ENCODE results near the gene PYGO2.
"Not testable (repeated sequence)": the region's sequence is repeated elsewhere in the genome, so short reads cannot be mapped to it uniquely, and the experiment has no call there.

PYGO2 gene

DNA sequence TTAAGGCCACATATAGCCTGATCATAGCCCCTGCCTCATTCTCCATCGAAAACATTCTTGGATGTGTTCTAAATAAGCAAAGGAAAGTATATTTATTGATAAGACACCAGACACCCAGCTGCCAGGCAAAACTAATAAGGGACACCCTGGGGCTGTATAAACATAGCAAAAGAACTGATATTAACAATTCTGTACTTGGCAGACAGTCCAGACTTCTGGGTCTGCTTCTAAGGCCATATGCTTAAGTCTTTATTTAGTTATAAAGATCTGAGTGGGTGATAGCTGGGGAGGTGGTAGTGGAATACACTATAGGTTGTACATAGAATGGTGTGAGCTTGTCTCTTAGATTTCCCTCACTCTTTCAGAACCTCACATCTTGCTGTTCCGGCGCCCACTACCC lies 16.8 kb upstream of the PYGO2 start:
- no peak for DNase-seq (ENCODE audit: low read depth)

DNA sequence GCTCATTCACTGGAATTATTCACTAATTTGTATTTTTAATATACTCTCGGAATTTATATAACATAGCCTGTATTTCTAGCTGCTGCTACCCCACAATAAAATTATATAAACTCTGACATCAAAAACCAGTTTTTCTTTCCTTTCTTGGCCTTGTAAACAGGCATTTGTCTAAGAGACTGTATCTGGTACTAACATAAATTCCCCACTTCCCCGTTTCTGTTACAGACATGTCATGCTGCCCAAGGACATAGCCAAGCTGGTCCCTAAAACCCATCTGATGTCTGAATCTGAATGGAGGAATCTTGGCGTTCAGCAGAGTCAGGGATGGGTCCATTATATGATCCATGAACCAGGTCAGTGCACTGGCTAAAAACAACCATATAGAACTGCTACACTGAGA lies 16.2 kb upstream of the PYGO2 start:
- DNase-seq (ENCODE audit: low read depth) = not testable (repeated sequence)

DNA sequence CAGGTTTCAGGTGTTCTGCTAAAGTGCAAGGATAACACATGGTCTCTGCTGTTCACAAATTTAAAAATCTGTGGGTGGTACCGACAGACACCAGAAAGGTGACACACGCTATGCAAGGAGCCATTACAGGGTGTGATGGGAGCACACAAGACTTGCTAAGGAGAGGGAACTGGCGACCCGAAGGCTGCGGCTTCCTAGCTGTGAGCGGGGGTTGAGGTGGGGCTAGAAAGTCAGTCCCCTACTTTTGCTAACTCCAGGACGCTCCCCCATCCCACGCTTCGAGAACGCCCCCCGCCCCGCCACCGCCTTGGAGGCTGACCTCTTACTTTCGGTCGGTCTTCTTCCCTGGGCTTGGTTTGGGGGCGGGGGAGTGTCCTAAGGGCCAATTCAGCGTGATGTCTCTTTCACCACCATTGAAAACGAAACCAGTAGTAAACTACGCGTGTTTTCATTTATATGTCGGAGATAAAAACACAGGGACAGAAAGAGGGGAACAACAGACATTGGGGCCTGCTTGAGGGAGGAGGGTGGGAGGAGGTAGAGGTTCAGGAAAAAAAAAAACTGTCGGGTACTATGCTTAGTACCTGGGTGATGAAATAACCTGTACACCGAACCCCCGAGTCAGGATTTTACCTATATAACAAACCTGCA lies 14.0 kb upstream of the PYGO2 start:
- peak; percentile 72 for DNase-seq (ENCODE audit: low read depth)

DNA sequence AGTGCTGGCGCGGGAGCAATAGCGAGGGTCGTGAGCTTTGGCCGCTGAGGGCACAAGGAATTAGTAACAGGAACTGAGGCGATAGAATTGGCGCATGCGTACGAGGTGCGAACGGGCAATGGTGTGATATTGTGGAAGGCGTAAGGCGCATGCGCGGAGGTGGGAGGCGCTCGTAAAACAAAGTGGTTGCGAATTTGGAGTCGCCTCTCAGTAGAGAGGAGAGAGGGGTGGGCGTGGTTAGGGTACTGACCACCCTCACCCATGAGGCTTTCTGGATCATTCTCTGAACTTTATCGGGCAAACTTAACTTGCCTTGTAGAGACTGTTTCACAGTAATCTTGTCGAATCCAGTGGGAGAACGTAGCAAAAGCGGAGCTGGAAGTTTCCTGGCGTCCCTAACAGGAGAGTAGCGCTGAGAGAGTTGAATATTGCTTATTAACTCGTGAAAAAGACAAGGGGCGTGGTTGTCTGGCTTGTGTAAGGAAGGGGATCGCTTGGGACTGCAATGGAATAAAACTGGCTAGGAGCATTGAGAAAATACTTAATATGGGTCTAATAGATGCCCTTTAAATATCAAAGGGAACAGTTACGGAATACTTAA lies 13.3 kb upstream of the PYGO2 start:
- peak; percentile 97 for DNase-seq (ENCODE audit: low read depth)

DNA sequence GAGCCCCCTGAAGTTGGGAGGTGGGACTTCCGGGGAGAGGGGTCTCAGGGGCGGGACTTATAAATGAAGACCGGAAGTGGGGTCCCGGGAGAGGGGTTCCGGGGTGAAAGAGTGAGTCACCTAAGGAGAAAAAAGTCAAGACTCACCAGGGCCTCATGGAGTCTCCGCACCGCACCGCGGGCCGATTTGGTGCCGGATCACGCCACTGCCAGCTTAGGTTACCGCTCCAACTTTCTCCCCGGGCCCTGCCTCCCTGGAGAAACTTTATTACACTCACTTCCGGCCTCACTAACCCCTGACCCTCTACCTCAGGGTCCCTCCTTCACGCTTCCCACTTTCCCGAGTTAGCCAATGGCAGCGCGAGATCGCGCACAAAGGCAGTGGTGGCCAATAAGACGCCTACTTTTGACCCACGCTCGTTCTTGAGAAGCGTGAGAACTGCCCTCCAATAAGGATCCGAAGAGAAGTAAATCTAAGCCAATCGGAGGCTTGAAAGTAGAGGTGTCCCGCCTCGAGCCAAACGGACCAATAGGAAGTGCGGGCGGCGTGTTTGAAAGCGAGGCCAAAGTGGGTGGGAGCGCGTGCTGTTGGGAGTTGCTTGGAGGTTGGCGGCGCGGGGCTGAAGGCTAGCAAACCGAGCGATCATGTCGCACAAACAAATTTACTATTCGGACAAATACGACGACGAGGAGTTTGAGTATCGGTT lies 12.7 kb upstream of the PYGO2 start, which contains the start of gene CKS1B:
TSS of gene CKS1B (plus strand) at position 580 of the 706 bp plus-strand sequence. CDS start at position 645, 65 bp downstream.
- DNase-seq (ENCODE audit: low read depth) = peak; percentile 100

DNA sequence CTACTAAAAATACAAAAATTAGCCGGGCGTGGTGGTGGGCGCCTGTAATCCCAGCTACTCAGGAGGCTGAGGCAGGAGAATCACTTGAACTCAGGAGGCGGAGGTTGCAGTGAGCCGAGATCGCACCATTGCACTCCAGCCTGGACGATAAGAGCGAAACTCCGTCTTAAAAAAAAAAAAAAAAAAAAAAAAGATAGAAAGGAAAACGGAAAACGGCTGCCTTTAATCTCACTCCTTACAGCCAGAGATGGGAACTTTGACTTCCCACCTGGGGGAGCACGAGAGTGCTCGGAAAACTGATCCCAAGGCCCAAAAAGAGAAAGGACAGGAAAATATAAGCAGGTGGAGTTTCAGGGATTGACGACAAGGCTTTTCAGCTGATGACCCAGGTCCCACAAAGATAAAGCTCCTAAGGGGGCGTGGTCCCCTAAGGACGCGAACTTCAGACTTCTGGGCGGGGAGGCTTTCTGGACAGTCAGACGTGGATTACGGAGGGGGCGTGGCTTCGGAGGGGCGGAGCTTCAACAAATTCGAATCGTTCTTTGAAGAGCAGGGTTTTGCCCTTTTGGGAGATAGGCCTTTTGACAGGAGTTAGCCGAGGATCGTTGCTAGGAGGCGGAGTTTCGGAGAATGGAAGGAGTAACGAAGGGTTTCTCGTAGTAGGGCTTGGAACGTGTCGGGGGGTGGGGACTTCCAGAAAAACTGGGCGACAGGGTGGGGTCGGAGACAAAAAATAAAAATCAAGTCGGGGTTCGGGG lies 11.9 kb upstream of the PYGO2 start:
- peak; percentile 99 for DNase-seq (ENCODE audit: low read depth)

DNA sequence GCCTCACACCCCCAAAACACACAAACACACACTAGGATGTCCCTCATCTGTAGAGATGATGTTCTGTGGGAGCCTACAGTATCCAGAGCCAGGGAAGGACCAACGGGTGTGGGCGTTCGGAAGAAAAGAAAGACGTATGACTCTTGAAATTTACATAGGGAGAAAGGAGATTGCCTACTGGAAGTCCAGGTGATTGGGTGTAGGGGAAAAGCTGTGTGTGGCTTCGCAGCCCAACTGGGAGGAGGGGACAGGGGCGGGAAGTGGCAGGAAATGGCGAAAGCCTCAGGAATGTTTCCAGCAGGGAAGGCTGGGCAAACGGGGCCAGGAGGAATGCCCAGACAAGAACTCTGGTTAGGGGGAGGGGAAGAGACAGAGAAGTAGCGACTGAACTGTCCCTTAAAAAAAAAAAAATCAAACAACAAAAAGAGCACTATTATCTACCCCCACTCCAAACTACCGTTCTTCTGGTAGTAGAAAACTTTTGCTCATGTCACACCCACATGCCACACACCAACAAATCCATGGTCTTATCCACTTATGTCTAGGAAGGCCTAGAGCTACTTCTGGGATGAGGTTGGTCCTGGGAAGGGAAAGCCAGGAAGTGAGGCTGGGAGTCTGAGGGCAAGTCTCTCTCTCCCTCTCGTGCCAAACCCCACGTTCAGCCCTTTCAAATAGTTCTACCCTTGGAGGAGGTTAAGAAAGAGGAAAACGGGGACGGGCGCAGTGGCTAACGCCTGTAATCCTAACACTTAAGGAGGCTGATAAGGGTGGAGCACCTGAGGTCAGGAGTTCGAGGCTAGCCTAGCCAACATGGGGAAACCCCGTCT lies 11.1 kb upstream of the PYGO2 start:
- peak; percentile 99 for DNase-seq (ENCODE audit: low read depth)

DNA sequence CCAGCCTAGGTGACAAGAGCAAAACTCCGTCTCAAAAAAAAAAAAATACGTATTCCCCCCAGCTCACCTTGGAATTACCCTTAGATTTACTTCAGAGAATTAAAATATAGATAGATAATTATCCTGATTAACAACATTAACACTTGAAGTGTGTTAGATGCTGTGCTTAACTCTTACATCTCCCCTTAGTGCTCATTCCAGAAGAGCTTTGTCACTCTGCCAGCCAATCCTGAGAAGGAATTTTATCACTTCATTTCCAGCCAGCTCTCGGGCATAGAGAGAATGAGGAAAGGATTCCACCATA lies 10.6 kb upstream of the PYGO2 start:
- DNase-seq (ENCODE audit: low read depth) = no peak

DNA sequence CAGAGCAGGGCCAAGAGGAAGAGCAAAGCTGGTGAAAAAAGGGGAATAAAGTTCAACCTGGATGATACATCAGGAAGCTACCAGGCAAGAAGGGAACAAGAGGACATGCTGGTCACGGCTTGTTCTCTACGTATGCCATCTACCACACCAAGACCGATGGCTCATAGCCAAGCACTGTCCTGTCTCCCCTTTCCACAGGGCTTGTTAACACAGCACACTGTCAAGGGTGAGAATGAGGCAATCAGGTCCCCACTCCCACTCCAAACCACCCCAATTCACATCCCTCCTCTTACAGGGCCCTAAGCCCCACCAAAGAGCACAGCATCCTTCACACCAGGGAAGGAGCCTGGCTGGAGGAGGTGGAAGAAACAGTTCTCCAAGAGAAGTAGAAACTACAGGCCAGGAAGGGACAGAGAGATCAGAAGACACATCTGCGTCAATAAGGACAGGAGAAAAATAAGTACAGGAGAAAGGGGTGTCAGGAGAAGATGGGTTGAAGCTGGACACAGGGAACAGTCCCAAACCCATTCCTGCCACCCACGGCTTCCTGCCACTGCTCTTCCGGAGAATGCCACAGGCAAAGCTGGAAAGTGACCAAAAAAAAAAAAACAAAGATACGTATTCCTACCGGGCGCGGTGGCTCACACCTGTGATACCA lies 9.9 kb upstream of the PYGO2 start:
- DNase-seq (ENCODE audit: low read depth) = no peak

DNA sequence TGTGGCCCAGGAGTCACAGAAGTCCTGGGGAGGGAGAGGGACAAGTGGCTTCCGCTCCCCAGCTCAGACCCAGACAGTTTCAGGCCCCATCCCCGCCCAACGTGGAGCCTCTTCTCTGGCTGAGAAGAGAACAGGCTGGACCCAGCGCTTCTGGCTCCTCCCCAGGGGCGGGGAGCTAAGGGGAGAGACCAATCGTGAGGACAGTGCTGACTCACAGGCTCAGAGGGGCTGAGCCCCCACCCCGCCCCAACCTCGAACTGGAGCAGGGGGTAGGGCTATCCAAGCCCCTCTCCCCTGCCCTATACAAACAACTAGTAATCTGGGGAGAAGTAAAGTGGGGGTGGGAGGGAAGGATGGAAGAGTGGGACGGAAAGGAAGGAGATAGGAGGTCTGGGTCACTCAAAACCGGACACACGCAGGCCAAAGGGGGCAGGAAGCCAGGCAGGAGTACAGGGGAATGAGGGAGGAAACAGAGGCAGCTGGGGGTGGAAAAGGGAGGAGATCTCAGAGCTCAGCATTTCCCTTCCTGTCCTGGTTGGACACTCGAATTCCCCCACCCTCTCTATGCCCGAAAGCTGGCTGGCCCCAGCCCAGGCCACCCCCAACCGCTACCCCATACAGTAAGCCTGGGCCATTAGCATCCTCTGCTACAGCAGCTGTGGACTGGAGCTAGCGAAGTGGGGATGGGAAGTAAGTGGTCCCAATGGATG lies 9.2 kb upstream of the PYGO2 start, which contains the start of gene SHC1:
TSS of gene SHC1 (minus strand) at position 117 of the 710 bp plus-strand sequence. CDS start 221 bp downstream, outside the sequence.
- DNase-seq (ENCODE audit: low read depth) = peak; percentile 98

DNA sequence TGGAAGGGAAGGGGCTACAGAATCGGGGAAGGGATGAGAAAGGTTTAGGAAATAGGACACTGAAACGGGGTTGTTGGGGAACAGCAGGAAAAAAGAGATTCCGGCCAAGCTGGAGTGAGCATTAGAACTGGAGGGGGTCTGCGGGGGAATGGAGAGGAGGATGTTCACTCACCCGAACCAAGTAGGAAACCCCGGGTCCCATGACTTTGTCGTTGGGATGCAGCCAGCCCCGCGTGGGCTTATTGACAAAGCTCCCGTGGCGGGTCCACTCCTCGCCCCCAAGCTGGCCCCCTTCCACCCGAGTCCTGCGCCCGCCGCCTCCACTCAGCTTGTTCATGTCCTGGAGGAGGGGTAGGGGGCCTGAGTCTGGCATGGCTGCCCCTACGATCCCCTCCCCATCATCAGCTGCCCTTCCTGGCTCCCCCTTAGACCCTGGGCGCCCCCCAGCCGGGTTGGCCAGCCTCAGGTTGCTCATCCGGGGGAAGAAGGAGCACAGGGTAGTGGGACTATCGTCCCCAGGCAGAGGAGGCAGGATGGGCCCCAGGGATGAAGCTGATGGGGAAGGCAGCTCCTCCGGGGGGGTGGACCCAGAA lies 8.4 kb upstream of the PYGO2 start:
- no peak for DNase-seq (ENCODE audit: low read depth)

DNA sequence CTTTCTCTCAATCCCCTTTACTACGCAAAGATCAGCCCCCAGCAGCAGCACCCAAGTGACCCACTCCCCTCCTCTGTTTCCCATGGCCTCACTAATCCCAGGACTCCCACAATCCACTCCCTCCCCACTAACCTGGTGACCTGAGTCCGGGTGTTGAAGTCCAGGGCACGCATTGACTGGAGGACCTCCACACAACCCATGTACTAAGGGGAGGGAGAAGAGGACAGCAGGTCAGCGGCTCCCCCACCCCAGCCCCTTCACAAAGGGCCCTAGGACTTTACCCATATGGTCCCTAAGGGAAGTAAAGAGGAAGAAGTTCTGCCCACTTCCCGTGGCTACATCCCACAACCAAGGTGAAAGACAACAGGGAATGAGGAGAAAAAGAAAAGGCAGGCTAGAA lies 7.7 kb upstream of the PYGO2 start:
- DNase-seq (ENCODE audit: low read depth) = no peak

DNA sequence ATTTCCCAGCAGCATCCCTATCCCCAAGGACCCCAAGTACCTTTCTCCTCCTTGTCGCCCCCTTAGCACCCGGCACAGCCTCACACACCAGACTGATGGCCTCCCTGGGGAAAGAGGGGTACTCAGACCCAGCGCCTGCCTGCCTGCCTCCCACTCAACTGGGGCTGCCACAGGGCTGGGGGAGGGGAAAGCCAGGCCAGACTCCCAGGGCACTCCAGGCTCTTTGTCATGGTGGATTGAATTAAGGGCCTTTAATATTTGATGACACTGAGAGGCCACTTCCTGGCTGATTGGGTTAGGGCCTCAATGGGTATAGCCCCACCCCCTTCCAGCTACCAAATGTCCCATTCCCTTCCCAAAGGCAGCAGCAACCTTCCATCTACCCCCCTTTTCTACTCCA lies 7.1 kb upstream of the PYGO2 start:
- no peak for DNase-seq (ENCODE audit: low read depth)

DNA sequence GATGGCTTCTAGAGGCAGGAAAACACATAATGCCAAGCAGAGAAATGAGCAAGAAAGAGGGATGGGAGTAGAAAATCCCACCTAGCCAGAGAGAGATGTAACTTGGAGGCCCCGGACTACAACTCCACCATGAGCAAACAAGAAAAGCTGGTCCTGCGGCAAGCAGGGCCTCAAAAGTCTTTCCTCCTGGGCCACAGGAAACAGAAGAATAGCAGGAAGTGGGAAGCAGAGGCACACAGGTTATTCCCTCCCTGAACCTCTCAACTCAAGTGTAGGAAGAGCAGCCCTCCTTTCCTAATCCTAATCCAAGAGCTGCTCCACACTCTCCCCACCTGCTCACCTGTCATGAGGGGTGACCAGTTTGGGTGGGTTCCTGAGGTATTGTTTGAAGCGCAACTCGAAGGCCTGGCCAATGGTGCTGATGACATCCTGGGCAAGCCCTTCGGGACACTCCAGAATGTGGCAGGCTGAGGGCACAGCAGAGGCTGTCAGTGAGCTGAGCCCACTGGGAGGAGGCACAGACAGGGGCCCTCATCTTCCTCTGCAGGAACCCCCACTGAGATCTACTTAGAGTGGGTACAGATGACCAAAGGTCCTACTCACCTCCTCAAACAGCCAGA lies 5.9 kb upstream of the PYGO2 start:
- no peak for DNase-seq (ENCODE audit: low read depth)

DNA sequence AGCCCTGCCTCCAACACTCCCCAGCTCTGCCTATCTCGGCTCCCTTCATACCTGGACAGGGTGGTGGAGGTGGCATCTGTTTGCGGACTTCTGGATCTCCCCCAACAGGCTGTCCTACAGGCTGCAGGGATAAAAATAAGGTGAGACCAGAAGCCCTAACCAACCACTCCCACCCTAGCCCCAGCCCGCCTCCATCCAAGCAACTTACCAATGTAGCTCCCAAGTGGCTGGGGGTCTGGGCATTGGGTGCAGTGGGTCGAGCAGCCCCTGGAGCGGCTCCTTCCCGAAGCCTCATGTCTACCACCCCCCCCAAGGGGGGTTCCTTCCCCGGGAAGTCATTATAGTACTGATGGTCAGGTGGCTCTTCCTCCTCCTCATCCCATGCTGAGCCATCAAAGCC lies 4.5 kb upstream of the PYGO2 start:
- DNase-seq (ENCODE audit: low read depth) = no peak

DNA sequence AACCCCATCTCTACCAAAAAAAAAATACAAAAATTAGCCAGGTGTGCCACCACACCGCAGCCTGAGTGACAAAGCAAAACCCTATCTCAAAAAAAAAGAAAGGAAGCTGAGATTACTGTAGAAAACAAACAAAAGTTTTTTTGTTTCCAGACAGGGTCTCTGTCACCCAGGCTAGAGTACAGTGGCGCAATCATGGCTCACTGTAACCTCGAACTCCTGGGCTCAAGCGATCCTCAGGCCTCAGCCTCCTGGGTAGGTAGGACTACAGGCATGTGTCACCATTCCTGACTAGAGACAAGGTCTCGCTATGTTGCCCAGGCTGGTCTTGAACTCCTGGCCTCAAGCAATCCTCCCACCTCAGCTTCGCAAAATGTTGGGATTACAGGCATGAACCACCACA lies 2.8 kb upstream of the PYGO2 start:
- DNase-seq (ENCODE audit: low read depth) = no peak

DNA sequence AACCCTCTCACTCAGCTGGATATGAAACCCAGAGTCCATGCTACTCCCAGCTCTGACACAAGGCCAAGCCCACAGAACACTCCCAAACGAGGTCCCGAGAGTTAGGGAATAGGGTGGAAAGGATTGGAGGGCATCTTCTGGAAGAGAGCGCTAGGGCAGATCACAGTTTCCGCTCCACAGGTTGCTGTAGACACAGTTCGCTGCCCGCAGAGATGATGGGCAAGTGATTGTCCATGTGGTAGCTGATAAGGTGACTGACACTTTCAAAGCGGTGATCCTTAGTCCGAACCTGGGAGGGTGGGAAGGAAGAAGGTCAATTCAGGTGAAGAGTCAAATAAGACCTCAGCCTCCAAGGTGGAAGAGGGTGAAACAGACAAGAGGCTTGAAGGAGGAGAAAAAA lies 2.1 kb upstream of the PYGO2 start:
- no peak for DNase-seq (ENCODE audit: low read depth)

DNA sequence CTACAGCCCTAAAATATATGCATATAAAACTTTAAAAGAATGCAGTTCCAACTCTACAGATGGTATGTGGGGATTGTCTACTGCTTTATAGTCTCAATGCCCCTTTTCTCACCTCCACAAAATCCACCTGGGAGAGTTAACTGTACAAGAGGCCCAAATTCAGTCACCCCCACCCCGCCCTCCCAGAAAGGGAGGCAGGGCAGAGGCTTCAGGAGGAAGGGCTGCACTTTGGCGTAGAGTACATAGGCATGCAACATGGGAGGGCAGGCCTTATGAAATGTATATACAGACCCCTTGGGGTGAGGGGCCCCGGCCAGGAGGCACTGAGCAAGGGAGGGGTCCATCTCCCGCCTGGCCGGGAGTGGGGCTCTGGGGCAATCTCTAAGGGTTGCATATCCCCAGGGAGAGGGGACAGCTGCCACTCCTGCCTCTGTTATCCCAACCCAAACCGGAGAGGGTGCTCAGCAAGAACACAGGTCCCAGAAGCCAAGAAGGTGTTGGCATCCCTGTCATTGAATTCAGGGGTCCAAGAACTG lies 1.3 kb upstream of the PYGO2 start:
- no peak for DNase-seq (ENCODE audit: low read depth)

DNA sequence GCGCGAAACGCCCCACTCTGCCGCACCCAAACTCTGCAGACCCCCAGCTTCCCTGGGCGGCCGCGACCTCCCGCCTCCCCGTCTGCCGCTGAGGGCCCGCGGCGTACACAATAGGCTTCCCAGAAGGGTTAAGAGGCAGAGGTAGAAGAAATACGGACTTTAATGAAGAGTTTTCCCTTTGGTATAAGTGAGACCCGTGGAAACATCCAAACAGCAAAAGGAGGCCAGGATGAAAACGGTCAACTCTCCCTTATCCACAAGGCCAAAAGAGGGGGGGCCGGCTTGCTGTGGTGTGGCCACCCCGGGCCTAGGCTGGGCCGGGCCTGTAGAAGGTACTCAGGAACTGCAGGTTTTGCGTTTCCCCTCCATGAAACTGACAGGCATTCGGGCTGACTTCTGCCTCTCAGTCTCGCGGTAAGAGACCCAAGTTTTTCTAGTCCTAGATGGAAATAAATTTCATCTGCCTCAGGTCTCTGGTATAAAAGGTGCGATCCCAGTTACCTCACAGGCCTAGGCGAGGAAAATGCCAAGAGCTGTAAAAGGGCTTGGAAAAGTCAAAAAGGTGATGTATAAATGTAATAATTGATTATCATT lies 671 bp upstream of the PYGO2 start:
- peak; percentile 39 for DNase-seq (ENCODE audit: low read depth)

Measured in EH (cell line).